Nephron progenitor cell (in vitro differentiated cells): ENCODE results near the gene MILR1.
"Not testable (repeated sequence)": the region's sequence is repeated elsewhere in the genome, so short reads cannot be mapped to it uniquely, and the experiment has no call there.

Source experiments
- DNase-seq: peaks from one replicate; pipeline ENCODE4 v3.0.0; 2021
- H3K27ac Mint-ChIP-seq: 2 replicates; pipeline ENCODE4 v1.8.0; 2021; ENCODE audit warnings: mild to moderate bottlenecking, moderate library complexity, mixed read lengths
- H3K27me3 Mint-ChIP-seq: 2 replicates; pipeline ENCODE4 v1.8.0; 2021; ENCODE audit warnings: mild to moderate bottlenecking, low read depth, mixed read lengths; ENCODE audit not compliant: poor library complexity
- H3K36me3 Mint-ChIP-seq: 2 replicates; pipeline ENCODE4 v1.8.0; 2021; ENCODE audit warnings: low read depth, mixed read lengths
- H3K4me1 Mint-ChIP-seq: 2 replicates; pipeline ENCODE4 v1.8.0; 2021; ENCODE audit warnings: mixed read lengths
- H3K4me3 Mint-ChIP-seq: 2 replicates; pipeline ENCODE4 v1.8.0; 2021; ENCODE audit warnings: mild to moderate bottlenecking, moderate library complexity, mixed read lengths
- H3K9me3 Mint-ChIP-seq: 2 replicates; pipeline ENCODE4 v1.8.0; 2021; ENCODE audit warnings: mild to moderate bottlenecking, moderate library complexity, mixed read lengths
- CTCF ChIP-seq: fragments of 200-600 bp; sonication (generic); IDR thresholded peaks from 2 replicates; pipeline ENCODE4 v1.5.0; 2021; ENCODE audit warnings: antibody characterized with exemption

The MILR1 gene

GRCh38 chr17:64460955-64461354 lies 12.0 kb downstream of the MILR1 start:
- no peaks in the 10 kb centered on the region for H3K9me3 Mint-ChIP-seq
- H3K4me3 Mint-ChIP-seq = no peak overlapping the region
- no peak for TF ChIP-seq CTCF
- no peaks in the 10 kb centered on the region for H3K4me1 Mint-ChIP-seq
- no peak for DNase-seq
- H3K36me3 Mint-ChIP-seq = no peaks in the 10 kb centered on the region
- H3K27ac Mint-ChIP-seq = no peak overlapping the region
- H3K27me3 Mint-ChIP-seq = peaks cover 12% of the 10 kb centered on the region

GRCh38 chr17:64461788-64462187 lies 12.9 kb downstream of the MILR1 start:
- Mint-ChIP-seq H3K27me3 (peaks cover 9% of the 10 kb centered on the region), H3K27ac (no peak overlapping the region), H3K4me1 (no peaks in the 10 kb centered on the region), H3K9me3 (peaks cover 3% of the 10 kb centered on the region), H3K36me3 (no peaks in the 10 kb centered on the region), H3K4me3 (no peak overlapping the region)
- DNase-seq = no peak
- TF ChIP-seq CTCF = no peak

GRCh38 chr17:64466019-64466735 lies 17.3 kb downstream of the MILR1 start:
- H3K9me3 Mint-ChIP-seq = peaks cover 3% of the 10 kb centered on the region
- no peaks in the 10 kb centered on the region for H3K36me3 Mint-ChIP-seq
- H3K27me3 Mint-ChIP-seq = peaks cover 15% of the 10 kb centered on the region
- no peak for DNase-seq
- no peak overlapping the region for H3K27ac Mint-ChIP-seq
- H3K4me1 Mint-ChIP-seq = peaks cover 13% of the 10 kb centered on the region
- TF ChIP-seq CTCF = no peak
- no peak overlapping the region for H3K4me3 Mint-ChIP-seq

GRCh38 chr17:64466834-64467233 lies 17.9 kb downstream of the MILR1 start:
- H3K27ac Mint-ChIP-seq, H3K4me3 Mint-ChIP-seq, H3K9me3 Mint-ChIP-seq, H3K36me3 Mint-ChIP-seq, DNase-seq: not testable (repeated sequence)
- Mint-ChIP-seq H3K4me1 (peaks cover 13% of the 10 kb centered on the region), H3K27me3 (peaks cover 19% of the 10 kb centered on the region)

GRCh38 chr17:64470625-64471024 lies 21.7 kb downstream of the MILR1 start:
- no peak for TF ChIP-seq CTCF
- peaks cover 15% of the 10 kb centered on the region for H3K27me3 Mint-ChIP-seq
- no peak overlapping the region for H3K4me3 Mint-ChIP-seq
- DNase-seq = peak; percentile 12
- peaks cover 13% of the 10 kb centered on the region for H3K4me1 Mint-ChIP-seq
- peaks cover 3% of the 10 kb centered on the region for H3K9me3 Mint-ChIP-seq
- peak overlapping the region; percentile 55 for H3K27ac Mint-ChIP-seq
- no peaks in the 10 kb centered on the region for H3K36me3 Mint-ChIP-seq

- no peak for TF ChIP-seq CTCF
- peaks cover 13% of the 10 kb centered on the region for H3K4me1 Mint-ChIP-seq
- no peak for DNase-seq
- H3K27me3 Mint-ChIP-seq = peaks cover 15% of the 10 kb centered on the region
- no peaks in the 10 kb centered on the region for H3K36me3 Mint-ChIP-seq
- H3K4me3 Mint-ChIP-seq = no peak overlapping the region
- H3K27ac Mint-ChIP-seq = no peak overlapping the region
- H3K9me3 Mint-ChIP-seq = peaks cover under 1% of the 10 kb centered on the region
These were observed 22.5 kb downstream of the MILR1 start for GRCh38 chr17:64471440-64471839.
